NCI-H2227 (cell line): Measurements from ENCODE around the gene SGPL1.
A peak's percentile ranks its signal among the peaks of the same experiment; 100 is the strongest.
"Not testable (repeated sequence)": the region's sequence is repeated elsewhere in the genome, so short reads cannot be mapped to it uniquely, and the experiment has no call there.

ENCODE experiments used
- DNase-seq: peaks from one replicate; lab custom pipeline; 2025; ENCODE audit not compliant: unreplicated experiment; lab: John Stamatoyannopoulos, UW

SGPL1 gene

GRCh38 chr10:70815504-70816219 lies at the start of gene SGPL1:
SGPL1 (plus strand) TSS chr10:70815948; CDS start chr10:70816854, 906 bp downstream.
- DNase-seq: peak; percentile 89

- DNase-seq: not testable (repeated sequence)
These were observed 47.6 kb upstream of the SGPL1 start for GRCh38 chr10:70768026-70768685.

- DNase-seq: no peak
These were observed 46.6 kb upstream of the SGPL1 start for GRCh38 chr10:70769121-70769520.

GRCh38 chr10:70770001-70770400 lies 45.7 kb upstream of the SGPL1 start:
- no peak for DNase-seq

- DNase-seq: not testable (repeated sequence)
These were observed 45.2 kb upstream of the SGPL1 start for GRCh38 chr10:70770516-70770915.

- DNase-seq: no peak
These were observed 44.2 kb upstream of the SGPL1 start for GRCh38 chr10:70771311-70772194.

- DNase-seq: no peak
These were observed 43.1 kb upstream of the SGPL1 start for GRCh38 chr10:70772627-70773026.

GRCh38 chr10:70773461-70773860 lies 42.3 kb upstream of the SGPL1 start:
- DNase-seq: no peak

- DNase-seq: no peak
These were observed 41.6 kb upstream of the SGPL1 start for GRCh38 chr10:70773965-70774809.

GRCh38 chr10:70774810-70775678 lies 40.7 kb upstream of the SGPL1 start:
- no peak for DNase-seq

GRCh38 chr10:70775679-70776454 lies 39.9 kb upstream of the SGPL1 start:
- no peak for DNase-seq

- no peak for DNase-seq
These were observed 39.2 kb upstream of the SGPL1 start for GRCh38 chr10:70776455-70777005.

- DNase-seq: no peak
These were observed 38.5 kb upstream of the SGPL1 start for GRCh38 chr10:70777063-70777875.

GRCh38 chr10:70778267-70778924 lies 37.4 kb upstream of the SGPL1 start:
- no peak for DNase-seq

- DNase-seq: no peak
These were observed 36.7 kb upstream of the SGPL1 start for GRCh38 chr10:70779088-70779487.

GRCh38 chr10:70779511-70780369 lies 36.0 kb upstream of the SGPL1 start:
- no peak for DNase-seq
